Neural progenitor cell (in vitro differentiated cells): Measurements from ENCODE around the gene KRT74. TPM values are rescaled to one million over a fixed set of nuclear protein-coding genes. Genes with fewer than 3 reads are reported as not detected.

Source experiments
- DNase-seq: peaks from one replicate; pipeline ENCODE4 v3.0.0-alpha.2; 2016; ENCODE audit warnings: low spot score
- H2AFZ ChIP-seq: fragments of 200-600 bp; sonication (generic); replicated peaks from 2 replicates; pipeline ENCODE4 v1.6.1; 2016; ENCODE audit warnings: antibody characterized with exemption
- H3F3A ChIP-seq: fragments of 200-600 bp; sonication (generic); 2 replicates; pipeline ENCODE4 v1.6.1; 2016; ENCODE audit warnings: antibody characterized with exemption, low read depth
- H3K27ac ChIP-seq: fragments of 200-600 bp; sonication (generic); 2 replicates; pipeline ENCODE4 v1.5.1; 2016; ENCODE audit warnings: mild to moderate bottlenecking
- H3K27me3 ChIP-seq: fragments of 200-600 bp; sonication (generic); 2 replicates; pipeline ENCODE4 v1.6.1; 2016; ENCODE audit warnings: mild to moderate bottlenecking, moderate library complexity
- H3K36me3 ChIP-seq: fragments of 200-600 bp; sonication (generic); 2 replicates; pipeline ENCODE4 v1.5.1; 2016
- H3K4me1 ChIP-seq: fragments of 200-600 bp; sonication (generic); 2 replicates; pipeline ENCODE4 v1.6.1; 2016; ENCODE audit warnings: mixed run types
- H3K4me2 ChIP-seq: fragments of 200-600 bp; sonication (generic); 2 replicates; pipeline ENCODE4 v1.6.1; 2016
- H3K4me3 ChIP-seq: fragments of 200-600 bp; sonication (generic); 2 replicates; pipeline ENCODE4 v1.5.1; 2016
- H3K79me2 ChIP-seq: fragments of 200-600 bp; sonication (generic); 2 replicates; pipeline ENCODE4 v1.6.1; 2016; ENCODE audit warnings: low read depth
- H3K9ac ChIP-seq: fragments of 200-600 bp; sonication (generic); 2 replicates; pipeline ENCODE4 v1.6.1; 2016
- H3K9me3 ChIP-seq: fragments of 200-600 bp; sonication (generic); 2 replicates; pipeline ENCODE4 v1.5.1; 2016; ENCODE audit warnings: low read depth
- H4K20me1 ChIP-seq: fragments of 200-600 bp; sonication (generic); 2 replicates; pipeline ENCODE4 v1.6.1; 2016; ENCODE audit warnings: low read depth
- H3K27ac Mint-ChIP-seq: 3 replicates; pipeline ENCODE4 v1.8.0; 2021; ENCODE audit warnings: mixed read lengths
- H3K27me3 Mint-ChIP-seq: 2 replicates; pipeline ENCODE4 v1.8.0; 2022; ENCODE audit warnings: low read depth, mild to moderate bottlenecking, inconsistent platforms, moderate library complexity, mixed read lengths; ENCODE audit not compliant: insufficient read depth
- H3K36me3 Mint-ChIP-seq: 3 replicates; pipeline ENCODE4 v1.8.0; 2021; ENCODE audit warnings: mixed read lengths
- H3K4me1 Mint-ChIP-seq: 3 replicates; pipeline ENCODE4 v1.8.0; 2021; ENCODE audit warnings: mixed read lengths
- H3K4me3 Mint-ChIP-seq: 3 replicates; pipeline ENCODE4 v1.8.0; 2021; ENCODE audit warnings: mild to moderate bottlenecking, moderate library complexity, mixed read lengths
- H3K9me3 Mint-ChIP-seq: 3 replicates; pipeline ENCODE4 v1.8.0; 2020; ENCODE audit warnings: mixed read lengths
- CTCF ChIP-seq: fragments of 200-600 bp; sonication (generic); IDR thresholded peaks from 2 replicates; pipeline ENCODE4 v1.5.1; 2017; ENCODE audit warnings: antibody characterized with exemption, mild to moderate bottlenecking
- EZH2 ChIP-seq: fragments of 200-600 bp; sonication (generic); IDR thresholded peaks from 2 replicates; pipeline ENCODE4 v1.6.1; 2017; ENCODE audit warnings: antibody characterized with exemption, mild to moderate bottlenecking, moderate library complexity
- EZH2phosphoT487 ChIP-seq: fragments of 200-600 bp; sonication (generic); IDR thresholded peaks from 2 replicates; pipeline ENCODE4 v1.6.1; 2017; ENCODE audit warnings: antibody characterized with exemption
- total RNA-seq: library from RNA; depleted of rRNA; stranded (reverse); fragments of >200 nt; gene quantifications from 2 replicates; pipeline ENCODE4 v1.2.3, GENCODE V29; 2015; ENCODE audit warnings: low replicate concordance

Gene KRT74
- total RNA-seq: not detected in 2 replicates

- H3K27me3 ChIP-seq: no peaks in the 10 kb centered on the region
- H3K9me3 ChIP-seq: no peaks in the 10 kb centered on the region
- TF ChIP-seq EZH2 (no peak), EZH2phosphoT487 (no peak), CTCF (no peak)
- no peaks in the 10 kb centered on the region for H3K4me1 Mint-ChIP-seq
- no peaks in the 10 kb centered on the region for H4K20me1 ChIP-seq
- no peak within 1 kb of the TSS for H3K27ac ChIP-seq
- H3K27me3 Mint-ChIP-seq: peaks cover 8% of the 10 kb centered on the region
- H3K36me3 Mint-ChIP-seq: no peaks in the 10 kb centered on the region
- no peak within 1 kb of the TSS for H2AFZ ChIP-seq
- H3K79me2 ChIP-seq: no peaks in the 10 kb centered on the region
- H3K36me3 ChIP-seq: no peaks in the 10 kb centered on the region
- no peak within 1 kb of the TSS for H3K4me3 ChIP-seq
- no peak within 1 kb of the TSS for H3K4me2 ChIP-seq
- no peaks in the 10 kb centered on the region for H3F3A ChIP-seq
- H3K4me1 ChIP-seq: no peaks in the 10 kb centered on the region
- H3K4me3 Mint-ChIP-seq: no peak within 1 kb of the TSS
- H3K27ac Mint-ChIP-seq: no peak within 1 kb of the TSS
- DNase-seq: no peak
- no peak within 1 kb of the TSS for H3K9ac ChIP-seq
- no peaks in the 10 kb centered on the region for H3K9me3 Mint-ChIP-seq
These were observed at the start of gene KRT74 for GRCh38 chr12:52573743-52574142. Gene KRT74 (minus strand): TSS chr12:52573843. CDS start chr12:52573777, 66 bp downstream.

GRCh38 chr12:52622349-52622748, 48.7 kb upstream of the KRT74 start:
- H3K79me2 ChIP-seq: no peaks in the 10 kb centered on the region
- no peak for DNase-seq
- H3K9me3 Mint-ChIP-seq: no peaks in the 10 kb centered on the region
- H3F3A ChIP-seq: no peaks in the 10 kb centered on the region
- no peaks in the 10 kb centered on the region for H3K36me3 ChIP-seq
- no peak overlapping the region for H3K9ac ChIP-seq
- H3K4me3 Mint-ChIP-seq: no peak overlapping the region
- H3K27me3 ChIP-seq: no peaks in the 10 kb centered on the region
- H3K4me3 ChIP-seq: no peak overlapping the region
- H3K36me3 Mint-ChIP-seq: no peaks in the 10 kb centered on the region
- no peak for TF ChIP-seq EZH2
- no peak for TF ChIP-seq CTCF
- H3K9me3 ChIP-seq: no peaks in the 10 kb centered on the region
- H3K4me1 ChIP-seq: peaks cover 21% of the 10 kb centered on the region
- H3K27me3 Mint-ChIP-seq: no peaks in the 10 kb centered on the region
- H3K4me2 ChIP-seq: no peak overlapping the region
- H3K27ac ChIP-seq: no peak overlapping the region
- H3K4me1 Mint-ChIP-seq: peaks cover 8% of the 10 kb centered on the region
- no peak overlapping the region for H3K27ac Mint-ChIP-seq
- no peak overlapping the region for H2AFZ ChIP-seq
- H4K20me1 ChIP-seq: no peaks in the 10 kb centered on the region

GRCh38 chr12:52618866-52619265, 45.2 kb upstream of the KRT74 start:
- Histone ChIP-seq H3F3A (no peaks in the 10 kb centered on the region), H3K27me3 (no peaks in the 10 kb centered on the region), H3K27ac (no peak overlapping the region), H3K4me1 (peaks cover 21% of the 10 kb centered on the region), H3K4me2 (no peak overlapping the region), H3K79me2 (no peaks in the 10 kb centered on the region), H4K20me1 (no peaks in the 10 kb centered on the region), H2AFZ (no peak overlapping the region), H3K9me3 (no peaks in the 10 kb centered on the region), H3K9ac (no peak overlapping the region), H3K36me3 (no peaks in the 10 kb centered on the region), H3K4me3 (no peak overlapping the region)
- H3K36me3 Mint-ChIP-seq: no peaks in the 10 kb centered on the region
- no peaks in the 10 kb centered on the region for H3K9me3 Mint-ChIP-seq
- no peak for TF ChIP-seq EZH2
- no peak for TF ChIP-seq CTCF
- no peak for TF ChIP-seq EZH2phosphoT487
- H3K27ac Mint-ChIP-seq: no peak overlapping the region
- H3K4me3 Mint-ChIP-seq: no peak overlapping the region
- no peak for DNase-seq
- peaks cover 5% of the 10 kb centered on the region for H3K4me1 Mint-ChIP-seq
- peaks cover 3% of the 10 kb centered on the region for H3K27me3 Mint-ChIP-seq
